Keratinocyte (primary cell): ENCODE measurements around the gene NFATC1. TPM values are rescaled to one million over a fixed set of nuclear protein-coding genes. Genes with fewer than 3 reads are reported as not detected.

Experiments used
- DNase-seq: peaks from one replicate; pipeline ENCODE4 v3.0.0-alpha.2; 2011; ENCODE audit warnings: low read depth, missing footprints, low spot score
- FAIRE-seq: peaks from 2 replicates; lab custom pipeline; 2011; peaks lifted over from hg19 to GRCh38; lab: Jason Lieb, UNC
- H2AFZ ChIP-seq: 2 replicates; pipeline ENCODE4 v1.6.0; 2012; ENCODE audit warnings: low read length, control low read depth, inconsistent platforms; ENCODE audit not compliant: control insufficient read depth
- H3K27ac ChIP-seq: 2 replicates; pipeline ENCODE4 v1.5.1; 2011; ENCODE audit warnings: low read length; ENCODE audit not compliant: control insufficient read depth, insufficient read depth
- H3K27me3 ChIP-seq: 3 replicates; pipeline ENCODE4 v1.6.0; 2011; ENCODE audit warnings: low read length; ENCODE audit not compliant: control insufficient read depth, insufficient read depth; ENCODE audit errors: extremely low read depth
- H3K36me3 ChIP-seq, 2 experiments: 2 replicates in 1 of 2; 3 replicates in 1 of 2; pipeline ENCODE4 v1.5.1; 2011; ENCODE audit warnings: low read length in 2 of 2, mild to moderate bottlenecking in 1 of 2; ENCODE audit not compliant: control insufficient read depth in 2 of 2, insufficient read depth in 2 of 2; ENCODE audit errors: extremely low read depth in 1 of 2
- H3K4me1 ChIP-seq: 3 replicates; pipeline ENCODE4 v1.5.1; 2011; ENCODE audit warnings: low read length; ENCODE audit not compliant: control insufficient read depth, insufficient read depth; ENCODE audit errors: extremely low read depth
- H3K4me2 ChIP-seq: 3 replicates; pipeline ENCODE4 v1.6.0; 2011; ENCODE audit warnings: low read depth, low read length; ENCODE audit not compliant: control insufficient read depth, insufficient read depth; ENCODE audit errors: extremely low read depth
- H3K4me3 ChIP-seq, 3 experiments: fragments of 200-600 bp in 1 of 3; sonication (generic) in 1 of 3; 2 replicates in 2 of 3; 3 replicates in 1 of 3; pipeline ENCODE4 v1.5.1; 2011 to 2016; ENCODE audit warnings: low read length in 3 of 3, mild to moderate bottlenecking in 3 of 3, control low read depth in 2 of 3, inconsistent platforms in 1 of 3, low read depth in 1 of 3, mixed read lengths in 1 of 3, mixed run types in 1 of 3, moderate library complexity in 1 of 3; ENCODE audit not compliant: control insufficient read depth in 2 of 3, insufficient read depth in 2 of 3; ENCODE audit errors: extremely low read depth in 1 of 3
- H3K79me2 ChIP-seq: 2 replicates; pipeline ENCODE4 v1.6.0; 2012; ENCODE audit warnings: low read length; ENCODE audit not compliant: control insufficient read depth, insufficient read depth
- H3K9ac ChIP-seq: 3 replicates; pipeline ENCODE4 v1.6.0; 2011; ENCODE audit warnings: low read length; ENCODE audit not compliant: control insufficient read depth, insufficient read depth; ENCODE audit errors: extremely low read depth
- H3K9me1 ChIP-seq: 3 replicates; pipeline ENCODE4 v1.6.0; 2011; ENCODE audit warnings: low read length; ENCODE audit not compliant: control insufficient read depth, insufficient read depth; ENCODE audit errors: extremely low read depth
- H3K9me3 ChIP-seq: 2 replicates; pipeline ENCODE4 v1.5.1; 2012; ENCODE audit warnings: low read depth, low read length; ENCODE audit not compliant: control insufficient read depth
- H4K20me1 ChIP-seq: 3 replicates; pipeline ENCODE4 v1.6.0; 2011; ENCODE audit warnings: low read length; ENCODE audit not compliant: control insufficient read depth, insufficient read depth; ENCODE audit errors: extremely low read depth
- CTCF ChIP-seq, 3 experiments: IDR thresholded peaks in 1 of 3; conservative IDR thresholded peaks in 1 of 3; optimal IDR thresholded peaks in 1 of 3; 2 replicates in 2 of 3; 3 replicates in 1 of 3; pipeline versions ENCODE3 to v1.5.1; 2011; ENCODE audit warnings: low read length in 3 of 3, mild to moderate bottlenecking in 3 of 3, moderate library complexity in 2 of 3, control low read depth in 1 of 3, inconsistent platforms in 1 of 3; ENCODE audit not compliant: insufficient read depth in 2 of 3; ENCODE audit errors: extremely low read depth in 1 of 3
- EZH2 ChIP-seq: IDR thresholded peaks from one replicate; pipeline ENCODE4 v1.6.1; 2012; ENCODE audit warnings: inconsistent platforms, mild to moderate bottlenecking, low read length, moderate library complexity
- dilution Hi-C: fragments of 300-500 bp; cut with MboI; formaldehyde crosslinking; loops from one replicate; pipeline ENCODE4 v1.7.0; 2020; ENCODE audit warnings: low sequenced_read_pairs; ENCODE audit not compliant: extremely low pct_ligation_motif_present
- polyA plus RNA-seq, 5 experiments: library from polyadenylated mRNA; depleted of rRNA in 3 of 5; stranded (reverse) in 3 of 5; stranded (forward) in 1 of 5; unstranded in 1 of 5; fragments of >200 nt; gene quantifications; 1 replicate in 1 of 5; 2 replicates in 3 of 5; 3 replicates in 1 of 5; pipeline versions ENCODE4 v1.2.1 to v1.2.3, GENCODE V29; 2011 to 2012; ENCODE audit warnings: missing spikeins in 2 of 5, low read depth in 1 of 5, low replicate concordance in 1 of 5

The NFATC1 gene
- polyA plus RNA-seq, 1 donor (not counting 4 experiments of a cell fraction or from before 2014, with no cell fraction given), result 0.77 TPM

- H3K4me1 ChIP-seq, result no peaks in the 10 kb centered on the region
- no peaks in the 10 kb centered on the region for H4K20me1 ChIP-seq
- no peak overlapping the region for H2AFZ ChIP-seq
- H3K9me3 ChIP-seq, result no peaks in the 10 kb centered on the region
- no peak for TF ChIP-seq CTCF (optimal IDR thresholded peaks at IDR 0.05 in 1 of 3, IDR thresholded peaks at IDR 0.05 in 1 of 3, conservative IDR thresholded peaks at IDR 0.05 in 1 of 3; ENCODE audit: extremely low read depth in 1 of 3, insufficient read depth in 2 of 3, low read length in 3 of 3)
- TF ChIP-seq EZH2, result no peak
- H3K27me3 ChIP-seq, result peaks cover 8% of the 10 kb centered on the region
- H3K27ac ChIP-seq, result no peak overlapping the region
- dilution Hi-C loops, result no loop called here
- H3K9me1 ChIP-seq, result no peaks in the 10 kb centered on the region
- no peak for DNase-seq
- FAIRE-seq, result no peak
- no peak overlapping the region for H3K4me3 ChIP-seq
- H3K9ac ChIP-seq, result no peak overlapping the region
- peak overlapping the region; percentile 22 for H3K4me2 ChIP-seq
- no peaks in the 10 kb centered on the region for H3K79me2 ChIP-seq
- H3K36me3 ChIP-seq, result no peaks in the 10 kb centered on the region
Measured at GRCh38 chr18:79552696-79553095, 157.0 kb downstream of the NFATC1 start.

- Histone ChIP-seq H3K27me3 (peaks cover 8% of the 10 kb centered on the region), H3K4me3 (no peak overlapping the region), H3K27ac (no peak overlapping the region), H3K36me3 (no peaks in the 10 kb centered on the region), H3K79me2 (no peaks in the 10 kb centered on the region), H3K9ac (no peak overlapping the region), H3K4me2 (no peak overlapping the region), H3K9me3 (no peaks in the 10 kb centered on the region), H3K4me1 (no peaks in the 10 kb centered on the region), H4K20me1 (no peaks in the 10 kb centered on the region), H2AFZ (no peak overlapping the region), H3K9me1 (no peaks in the 10 kb centered on the region)
- dilution Hi-C loops, result no loop called here
- DNase-seq, result no peak
- TF ChIP-seq EZH2 (no peak), CTCF (optimal IDR thresholded peaks at IDR 0.05 in 1 of 3, IDR thresholded peaks at IDR 0.05 in 1 of 3, conservative IDR thresholded peaks at IDR 0.05 in 1 of 3; ENCODE audit: extremely low read depth in 1 of 3, insufficient read depth in 2 of 3, low read length in 3 of 3) (no peak)
- FAIRE-seq, result no peak
Measured at GRCh38 chr18:79553154-79553553, 157.4 kb downstream of the NFATC1 start.
